Right cardiac atrium (tissue), 5 donors: ENCODE measurements around the gene GLS. TPM values are rescaled to one million over a fixed set of nuclear protein-coding genes. Genes with fewer than 3 reads are reported as not detected.
"Not testable (repeated sequence)": the region's sequence is repeated elsewhere in the genome, so short reads cannot be mapped to it uniquely, and the experiment has no call there.

Experiments used
- ATAC-seq, 2 donors: fragments of 200-7000 bp; cut with Tn5 transposase; one replicate each; pipeline versions ENCODE4 v1.8.0 to v1.9.1; 2020; ENCODE audit warnings: moderate library complexity in 2 of 2, mild to moderate bottlenecking in 1 of 2
- DNase-seq, 3 donors: peaks; one replicate each; pipeline ENCODE4 v3.0.0-alpha.2; 2020
- H3K27ac ChIP-seq: one replicate; pipeline ENCODE4 v1.5.1; 2013; ENCODE audit warnings: mild to moderate bottlenecking, low read length, control low read depth, moderate library complexity
- H3K27me3 ChIP-seq: one replicate; pipeline ENCODE4 v1.6.1; 2013; ENCODE audit not compliant: control insufficient read depth, insufficient read depth
- H3K4me1 ChIP-seq: one replicate; pipeline ENCODE4 v1.6.1; 2013; ENCODE audit warnings: low read length; ENCODE audit not compliant: control insufficient read depth, insufficient read depth
- H3K4me3 ChIP-seq: one replicate; pipeline ENCODE4 v1.5.1; 2013; ENCODE audit warnings: low read length, control low read depth
- H3K9me3 ChIP-seq: one replicate; pipeline ENCODE4 v1.6.1; 2013; ENCODE audit warnings: low read length; ENCODE audit not compliant: control insufficient read depth
- WGBS: extraction: QIAGEN DNeasy Blood & Tissue Kit; methylation state at CpG from one replicate; pipeline ENCODE4 v1.1.7; 2013; 5-methylcytosine and 5-hydroxymethylcytosine counted together
- intact Hi-C, 4 donors: fragments of 100-400 bp; cut with DNase I; formaldehyde crosslinking; loops; one replicate each; pipeline versions ENCODE4 v1.11.0 to v1.14.0; 2022 to 2023
- polyA plus RNA-seq: library from polyadenylated mRNA; stranded (reverse); fragments of 200-250 nt; gene quantifications from one replicate; pipeline ENCODE4 v1.2.3, GENCODE V29; 2013
- total RNA-seq, 4 donors: library from RNA; stranded (reverse); fragmentation: NEBNext Ultra II Directional; extraction: Animal tissue kit (Norgen Biotek cat#: 25700); gene quantifications; one replicate each; pipeline ENCODE4 v1.2.1, GENCODE V29; 2021
- donor health status: healthy with polysubstance abuse.
- donor health status: DM: no; HTN: yes; CAD: no.
- donor health status: DM: no; HTN: no; CAD: no.
- donor health status: DM: no; HTN: yes; CAD: no; lungs with severe emphysema.
- donor health status: DM: yes; HTN: yes; CAD: no.

GLS gene
- total and polyA plus RNA-seq, 5 donors, result 33.4 to 106 (median 90.2) TPM

- 77% methylated on average over 5 of the region's 5 CpGs for WGBS
- intact Hi-C loops, result no loop called here
- Histone ChIP-seq H3K9me3 (no peaks in the 10 kb centered on the region), H3K4me3 (no peak overlapping the region), H3K27ac (no peak overlapping the region), H3K4me1 (no peaks in the 10 kb centered on the region), H3K27me3 (no peaks in the 10 kb centered on the region)
- peak in 1 of 2 donors; percentile 35 for ATAC-seq
- no peak for DNase-seq
Observed at GRCh38 chr2:190959911-190960788, 79.5 kb downstream of the GLS start.

- WGBS, result 97% methylated on average over 5 of the region's 5 CpGs
- intact Hi-C loops, result not testable (repeated sequence)
Observed at GRCh38 chr2:190961117-190961516, 80.5 kb downstream of the GLS start.

GRCh38 chr2:190961918-190962487 lies 81.4 kb downstream of the GLS start:
- H3K27me3 ChIP-seq, result no peaks in the 10 kb centered on the region
- intact Hi-C loops, result no loop called here
- H3K9me3 ChIP-seq, result no peaks in the 10 kb centered on the region
- H3K4me3 ChIP-seq, result no peak overlapping the region
- DNase-seq (no peak), ATAC-seq (peak; percentile 58 to 65)
- WGBS, result 56% methylated on average over 2 of the region's 2 CpGs
- H3K4me1 ChIP-seq, result no peaks in the 10 kb centered on the region
- H3K27ac ChIP-seq, result no peak overlapping the region

More at GRCh38 chr2:190961117-190961516, 80.5 kb downstream of the GLS start:
- H3K27me3 ChIP-seq, H3K9me3 ChIP-seq, H3K4me3 ChIP-seq, DNase-seq, H3K4me1 ChIP-seq, ATAC-seq, H3K27ac ChIP-seq: not testable (repeated sequence)

GRCh38 chr2:190963088-190963487 lies 82.5 kb downstream of the GLS start:
- Histone ChIP-seq H3K27me3 (no peaks in the 10 kb centered on the region), H3K4me1 (no peaks in the 10 kb centered on the region), H3K4me3 (no peak overlapping the region), H3K27ac (no peak overlapping the region), H3K9me3 (no peaks in the 10 kb centered on the region)
- DNase-seq (no peak), ATAC-seq (no peak)
- intact Hi-C loops, result no loop called here
- WGBS, result 85% methylated on average over 2 of the region's 2 CpGs

- Histone ChIP-seq H3K9me3 (no peaks in the 10 kb centered on the region), H3K27me3 (no peaks in the 10 kb centered on the region), H3K4me3 (no peak overlapping the region), H3K4me1 (no peaks in the 10 kb centered on the region), H3K27ac (no peak overlapping the region)
- intact Hi-C loops, result no loop called here
- DNase-seq (no peak), ATAC-seq (no peak)
- WGBS, result 71% methylated on average over 6 of the region's 6 CpGs
Observed at GRCh38 chr2:190964170-190964795, 83.7 kb downstream of the GLS start.

GRCh38 chr2:190965580-190966222 lies 85.1 kb downstream of the GLS start:
- intact Hi-C loops, result no loop called here
- DNase-seq (no peak), ATAC-seq (no peak)
- H3K4me1 ChIP-seq, result no peaks in the 10 kb centered on the region
- H3K27ac ChIP-seq, result no peak overlapping the region
- no peak overlapping the region for H3K4me3 ChIP-seq
- H3K27me3 ChIP-seq, result no peaks in the 10 kb centered on the region
- no peaks in the 10 kb centered on the region for H3K9me3 ChIP-seq
- WGBS, result 79% methylated on average over 2 of the region's 2 CpGs

- no peaks in the 10 kb centered on the region for H3K27me3 ChIP-seq
- intact Hi-C loops, result no loop called here
- no peak overlapping the region for H3K27ac ChIP-seq
- no peaks in the 10 kb centered on the region for H3K9me3 ChIP-seq
- no peak overlapping the region for H3K4me3 ChIP-seq
- peaks cover 3% of the 10 kb centered on the region for H3K4me1 ChIP-seq
- WGBS, result 94% methylated on average over 2 of the region's 2 CpGs
- DNase-seq (no peak), ATAC-seq (no peak)
Observed at GRCh38 chr2:190968522-190968921, 87.9 kb downstream of the GLS start.

GRCh38 chr2:190970160-190970559 lies 89.5 kb downstream of the GLS start:
- Histone ChIP-seq H3K4me3 (no peak overlapping the region), H3K27ac (no peak overlapping the region), H3K4me1 (peaks cover 3% of the 10 kb centered on the region), H3K27me3 (no peaks in the 10 kb centered on the region), H3K9me3 (no peaks in the 10 kb centered on the region)
- intact Hi-C loops, result loop anchor here in 1 of 4 donors (5.0 kb wide), 1 partner anchor 33 kb away; no protein-coding TSS in a partner anchor
- ATAC-seq, result no peak
- DNase-seq, result no peak
- WGBS, result 80% methylated on average over 3 of the region's 3 CpGs

GRCh38 chr2:190970873-190971506 lies 90.4 kb downstream of the GLS start:
- DNase-seq (no peak), ATAC-seq (peak in 1 of 2 donors; percentile 17)
- H3K27me3 ChIP-seq, result no peaks in the 10 kb centered on the region
- no peak overlapping the region for H3K27ac ChIP-seq
- no peaks in the 10 kb centered on the region for H3K9me3 ChIP-seq
- WGBS, result 69% methylated on average over 5 of the region's 5 CpGs
- peaks cover 3% of the 10 kb centered on the region for H3K4me1 ChIP-seq
- intact Hi-C loops, result loop anchor here in 1 of 4 donors (5.0 kb wide), 1 partner anchor 34 kb away; no protein-coding TSS in a partner anchor
- no peak overlapping the region for H3K4me3 ChIP-seq

GRCh38 chr2:190972213-190972612 lies 91.6 kb downstream of the GLS start:
- 72% methylated on average over 2 of the region's 2 CpGs for WGBS
- Histone ChIP-seq H3K4me1 (peaks cover 3% of the 10 kb centered on the region), H3K27ac (no peak overlapping the region), H3K27me3 (no peaks in the 10 kb centered on the region), H3K9me3 (no peaks in the 10 kb centered on the region), H3K4me3 (no peak overlapping the region)
- DNase-seq (peak in 1 of 3 donors; percentile 55), ATAC-seq (peak; percentile 30 to 45)
- intact Hi-C loops, result loop anchor here in 1 of 4 donors (5.0 kb wide), 1 partner anchor 35 kb away; no protein-coding TSS in a partner anchor
